Amygdala (tissue), 56 donors: ENCODE data around the gene OLR1.
A peak's percentile ranks its signal among the peaks of the same experiment; 100 is the strongest.

Experiments used
- DNase-seq, 56 donors: peaks; one replicate each; lab custom pipeline; 2025; lab: John Stamatoyannopoulos, UW

OLR1 gene

GRCh38 chr12:10154145-10154496, 17.8 kb downstream of the OLR1 start:
- peak in 10 of 56 donors; percentile 6 to 65 (median 41) for DNase-seq

- peak; percentile 23 to 89 (median 64) for DNase-seq
Measured at GRCh38 chr12:10153271-10154144, 18.4 kb downstream of the OLR1 start.

GRCh38 chr12:10151621-10152020, 20.3 kb downstream of the OLR1 start:
- DNase-seq = no peak

- no peak for DNase-seq
Measured at GRCh38 chr12:10147714-10148403, 24.1 kb downstream of the OLR1 start.

GRCh38 chr12:10142976-10143589, 28.8 kb downstream of the OLR1 start:
- no peak for DNase-seq

- DNase-seq = peak in 22 of 56 donors; percentile 0 to 65 (median 14)
Measured at GRCh38 chr12:10140001-10140400, 31.9 kb downstream of the OLR1 start.

- no peak for DNase-seq
Measured at GRCh38 chr12:10136637-10137205, 35.2 kb downstream of the OLR1 start.

GRCh38 chr12:10135126-10135525, 36.8 kb downstream of the OLR1 start:
- no peak for DNase-seq

GRCh38 chr12:10132850-10133370, 39.0 kb downstream of the OLR1 start:
- no peak for DNase-seq

GRCh38 chr12:10131111-10131690, 40.7 kb downstream of the OLR1 start:
- no peak for DNase-seq

- no peak for DNase-seq
Measured at GRCh38 chr12:10130042-10130441, 41.9 kb downstream of the OLR1 start, which contains the start of gene CLEC7A. TSS of gene CLEC7A (minus strand) at chr12:10130199. CDS start at chr12:10130082, 117 bp downstream.

GRCh38 chr12:10128687-10129086, 43.2 kb downstream of the OLR1 start:
- DNase-seq = no peak

GRCh38 chr12:10126413-10126812, 45.5 kb downstream of the OLR1 start:
- no peak for DNase-seq

- DNase-seq = no peak
Measured at GRCh38 chr12:10122689-10123088, 49.2 kb downstream of the OLR1 start.

- no peak for DNase-seq
Measured at GRCh38 chr12:10121278-10121677, 50.7 kb downstream of the OLR1 start.

GRCh38 chr12:10119066-10119465, 52.9 kb downstream of the OLR1 start:
- DNase-seq = no peak

GRCh38 chr12:10115890-10116289, 56.0 kb downstream of the OLR1 start:
- no peak for DNase-seq

GRCh38 chr12:10115311-10115710, 56.6 kb downstream of the OLR1 start:
- no peak for DNase-seq

- DNase-seq = no peak
Measured at GRCh38 chr12:10113920-10114319, 58.0 kb downstream of the OLR1 start.

- no peak for DNase-seq
Measured at GRCh38 chr12:10113075-10113474, 58.9 kb downstream of the OLR1 start.
